ENCODE results near the gene PNKP. TPM values are rescaled to one million over a fixed set of nuclear protein-coding genes. Genes with fewer than 3 reads are reported as not detected.
A peak's percentile ranks its signal among the peaks of the same experiment; 100 is the strongest.

The PNKP gene
- total RNA-seq, 1 donor from 2014 or later = 25.2 TPM

DNA sequence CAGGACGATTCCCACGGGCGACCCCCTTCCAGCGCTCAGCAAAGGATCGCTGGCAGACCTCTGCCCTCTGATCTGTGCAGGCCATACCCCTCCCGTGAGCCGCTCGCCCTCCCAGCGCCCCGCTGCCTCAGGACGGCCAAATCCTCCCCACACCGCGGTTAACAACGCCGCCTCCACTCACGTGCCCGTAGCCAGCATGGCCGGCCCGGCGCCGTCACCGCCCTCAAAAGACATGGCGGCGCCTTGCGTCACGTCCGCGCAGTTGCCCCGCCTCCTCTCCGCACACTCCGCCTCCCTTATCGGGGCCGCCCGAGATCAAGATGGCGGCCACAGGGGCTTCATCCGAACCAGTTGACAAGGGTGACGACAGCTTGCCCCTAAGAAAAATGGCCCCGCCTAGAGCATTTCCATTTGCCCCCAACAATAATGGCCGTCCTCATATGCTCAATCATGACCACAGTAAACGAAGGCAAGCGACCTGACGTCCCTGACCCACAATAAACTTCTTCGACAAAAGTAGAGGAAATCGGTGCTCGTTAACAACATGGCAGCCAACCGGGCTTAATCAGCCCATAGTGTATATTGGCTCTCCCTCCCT is 9.1 kb upstream of the PNKP start:
- peak; percentile 99 for DNase-seq

GRCh38 chr19:49875857-49876421 is 8.6 kb upstream of the PNKP start:
- peak; percentile 57 for DNase-seq

DNA sequence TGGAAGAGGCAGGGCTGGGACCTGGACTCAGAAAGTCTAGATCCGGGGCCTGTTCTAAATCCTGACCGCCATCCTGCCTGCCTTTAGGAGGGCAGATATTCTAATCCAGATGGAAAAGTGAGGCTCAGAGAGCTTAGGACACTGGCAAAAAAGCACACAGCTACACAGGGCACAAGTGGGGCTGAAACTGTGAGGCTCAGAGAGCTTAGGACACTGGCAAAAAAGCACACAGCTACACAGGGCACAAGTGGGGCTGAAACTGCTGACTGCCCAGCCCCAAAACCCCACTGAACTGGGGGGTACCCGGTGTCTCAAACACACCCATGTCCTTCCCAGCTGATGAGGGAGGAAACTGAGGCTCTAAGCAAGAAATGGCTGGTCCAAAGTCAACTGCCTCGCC is 7.8 kb upstream of the PNKP start:
- DNase-seq = no peak

- DNase-seq = no peak
Observed at GRCh38 chr19:49874503-49875157, 7.3 kb upstream of the PNKP start.

DNA sequence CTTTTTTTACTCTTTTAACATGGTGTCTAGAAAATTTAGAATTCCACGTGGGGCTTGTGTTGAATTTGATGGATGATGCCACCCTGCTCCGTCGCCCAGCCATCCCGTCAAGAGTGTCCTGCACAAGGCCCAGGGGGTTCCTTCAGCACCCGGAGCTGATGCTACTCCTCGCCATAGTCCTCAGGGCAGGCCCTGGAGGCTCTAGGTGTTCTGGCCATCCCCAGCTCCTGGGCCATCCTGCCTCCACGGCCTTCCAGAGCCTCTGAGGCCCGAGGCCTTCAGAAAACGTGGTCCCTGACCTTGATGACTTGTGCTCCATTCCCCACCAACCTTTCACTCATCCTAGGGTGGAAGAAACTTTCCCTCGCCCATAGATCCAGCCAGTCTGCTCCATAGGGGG is 6.5 kb upstream of the PNKP start:
- no peak for DNase-seq

DNA sequence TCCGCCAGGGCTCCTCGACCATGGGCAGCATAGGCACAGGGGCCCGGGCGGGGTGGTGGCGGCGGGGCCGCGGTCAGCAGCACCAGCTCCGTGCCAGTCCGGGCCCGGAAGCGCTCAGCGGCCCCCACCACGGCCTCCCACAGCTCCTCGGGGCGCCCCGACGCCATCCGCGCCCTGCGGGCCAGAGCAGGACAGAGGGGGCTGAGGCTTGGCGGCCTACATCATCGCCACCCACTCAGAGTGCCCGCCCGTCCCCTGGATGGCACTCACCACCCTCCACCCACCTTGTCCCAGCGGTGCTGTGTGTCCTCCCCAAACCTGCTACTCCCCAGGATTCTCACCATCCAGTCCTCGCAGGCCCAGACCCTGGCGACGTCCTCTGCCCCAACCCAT is 5.7 kb upstream of the PNKP start:
- DNase-seq = no peak

- DNase-seq = no peak
Observed at GRCh38 chr19:49872245-49873128, 5.1 kb upstream of the PNKP start.

- no peak for DNase-seq
Observed at GRCh38 chr19:49871349-49871985, 4.1 kb upstream of the PNKP start.

GRCh38 chr19:49870309-49870901 is 3.0 kb upstream of the PNKP start:
- DNase-seq = no peak

- DNase-seq = peak; percentile 100
Observed at GRCh38 chr19:49869484-49870308, 2.3 kb upstream of the PNKP start.

GRCh38 chr19:49869009-49869483 is 1.7 kb upstream of the PNKP start:
- DNase-seq = no peak

GRCh38 chr19:49864890-49865289 is 2.5 kb downstream of the PNKP start:
- no peak for DNase-seq

DNA sequence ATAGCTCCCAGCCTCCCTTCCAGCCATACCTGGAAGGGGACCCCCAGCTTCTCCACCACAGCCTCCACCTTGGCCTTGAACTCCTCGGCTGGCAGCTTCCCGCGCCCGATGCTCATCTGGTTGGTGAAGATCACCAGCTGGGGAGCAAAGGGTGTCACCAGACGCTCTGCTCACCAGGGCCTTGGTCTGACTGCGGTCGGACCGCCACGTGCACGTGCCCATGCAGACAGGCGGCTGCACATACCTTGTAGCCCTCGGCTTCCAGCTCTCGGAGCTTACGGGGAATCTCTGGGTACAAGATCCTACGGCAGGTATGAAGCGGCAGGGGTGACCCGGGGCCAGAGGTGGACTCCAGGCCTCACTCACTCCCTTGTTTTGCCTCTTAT is 3.4 kb downstream of the PNKP start:
- no peak for DNase-seq

- no peak for DNase-seq
Observed at GRCh38 chr19:49863254-49863934, 4.0 kb downstream of the PNKP start.

DNA sequence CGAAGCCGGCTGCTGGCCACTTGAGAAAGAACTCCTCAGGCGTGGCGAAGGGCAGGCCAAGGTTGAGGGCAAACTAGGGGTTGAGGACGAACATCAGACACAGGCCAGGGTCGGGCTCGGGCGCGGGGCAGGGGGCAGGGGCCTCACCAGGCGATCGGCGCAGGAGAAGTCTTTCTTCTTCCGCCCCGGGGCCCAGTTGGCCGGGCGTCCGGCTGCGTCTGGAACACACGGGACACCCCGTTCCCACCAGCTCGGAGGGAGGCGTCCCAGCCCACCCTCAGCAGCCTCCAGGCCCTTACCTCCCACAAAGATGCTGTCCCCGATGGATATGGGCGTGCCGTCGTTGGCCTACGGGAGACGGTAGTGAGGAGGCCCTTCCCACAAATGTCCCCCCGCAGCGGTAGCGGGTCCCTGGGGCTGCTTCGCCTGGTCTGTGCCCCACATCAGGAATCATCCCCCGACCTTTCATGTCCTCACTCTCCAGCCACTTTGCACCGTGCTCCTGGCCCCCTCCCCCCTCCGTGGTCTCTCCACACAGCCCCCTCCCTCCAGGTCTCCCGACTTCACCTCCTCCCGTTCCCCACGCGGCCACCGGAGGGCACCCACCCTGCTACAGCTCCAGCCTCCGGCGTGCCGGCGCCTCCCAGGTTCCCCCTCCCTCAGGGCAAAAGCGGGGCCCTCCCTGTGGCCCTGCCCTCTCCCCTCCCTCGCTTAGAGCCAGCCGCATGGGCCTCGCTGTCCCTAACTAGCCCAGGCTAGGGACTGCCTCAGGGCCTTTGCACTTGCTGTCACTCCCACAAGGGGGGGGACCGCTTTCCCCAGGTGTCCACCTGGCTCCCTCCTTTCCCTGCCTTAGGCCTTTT is 4.8 kb downstream of the PNKP start:
- DNase-seq = no peak

DNA sequence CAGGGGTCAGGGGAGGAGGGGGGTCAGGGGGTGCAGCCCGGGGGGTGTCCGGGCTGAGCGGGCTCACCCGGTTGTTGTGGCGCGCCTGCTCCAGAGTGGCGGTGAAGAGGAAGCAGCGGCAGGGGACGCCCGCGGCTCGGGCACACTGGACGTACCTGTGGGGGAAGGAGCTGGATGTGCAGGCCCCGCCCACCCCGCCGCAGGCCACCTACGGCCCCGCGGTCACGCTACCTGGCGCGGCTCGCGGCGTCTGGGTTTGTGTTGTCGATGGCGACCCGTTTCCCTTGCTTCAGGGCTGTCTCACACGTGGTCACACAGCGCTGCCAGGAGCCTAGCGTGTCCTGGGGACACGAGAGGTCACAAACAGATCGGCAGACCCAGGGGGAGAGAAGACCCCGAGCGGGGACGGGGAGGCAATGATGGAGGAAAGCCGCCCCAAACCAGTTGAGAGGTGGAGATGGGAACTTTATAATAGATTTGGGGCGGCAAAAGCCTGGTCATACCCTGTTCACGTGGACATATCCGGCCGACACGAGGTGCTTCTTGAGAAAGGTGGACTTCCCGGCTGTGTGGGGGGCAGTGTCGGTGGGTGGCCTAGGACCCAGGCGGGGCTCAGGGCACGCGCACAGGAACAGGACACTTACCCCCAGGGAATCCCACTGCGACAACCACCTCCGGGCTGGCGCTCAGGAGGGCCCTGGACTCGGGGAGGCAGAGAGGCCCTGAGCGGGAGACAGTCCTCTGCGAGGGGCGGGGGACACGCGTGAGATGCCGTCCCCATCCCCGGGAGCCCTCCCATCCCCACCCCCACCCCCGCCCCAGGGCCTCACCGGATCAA is 5.6 kb downstream of the PNKP start:
- no peak for DNase-seq

DNA sequence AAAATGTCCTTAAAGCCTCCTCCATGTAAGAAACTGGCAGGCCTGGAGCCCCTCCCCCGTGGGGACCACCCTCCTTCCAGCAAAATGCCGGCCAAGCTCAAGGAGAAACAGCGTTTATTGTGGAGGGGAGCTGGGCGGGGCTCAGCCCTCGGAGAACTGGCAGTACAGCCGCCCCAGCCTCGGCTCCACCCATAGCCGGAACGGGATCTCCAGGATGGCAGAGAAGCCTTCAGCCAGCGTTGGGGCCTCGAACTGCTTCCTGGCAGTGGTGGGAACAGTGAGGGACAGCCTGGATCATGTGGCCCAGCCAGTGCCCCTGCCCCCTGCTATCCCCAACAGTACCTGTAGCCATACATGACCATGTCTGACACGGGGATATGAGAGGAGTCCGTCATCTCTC is 6.3 kb downstream of the PNKP start:
- no peak for DNase-seq

DNA sequence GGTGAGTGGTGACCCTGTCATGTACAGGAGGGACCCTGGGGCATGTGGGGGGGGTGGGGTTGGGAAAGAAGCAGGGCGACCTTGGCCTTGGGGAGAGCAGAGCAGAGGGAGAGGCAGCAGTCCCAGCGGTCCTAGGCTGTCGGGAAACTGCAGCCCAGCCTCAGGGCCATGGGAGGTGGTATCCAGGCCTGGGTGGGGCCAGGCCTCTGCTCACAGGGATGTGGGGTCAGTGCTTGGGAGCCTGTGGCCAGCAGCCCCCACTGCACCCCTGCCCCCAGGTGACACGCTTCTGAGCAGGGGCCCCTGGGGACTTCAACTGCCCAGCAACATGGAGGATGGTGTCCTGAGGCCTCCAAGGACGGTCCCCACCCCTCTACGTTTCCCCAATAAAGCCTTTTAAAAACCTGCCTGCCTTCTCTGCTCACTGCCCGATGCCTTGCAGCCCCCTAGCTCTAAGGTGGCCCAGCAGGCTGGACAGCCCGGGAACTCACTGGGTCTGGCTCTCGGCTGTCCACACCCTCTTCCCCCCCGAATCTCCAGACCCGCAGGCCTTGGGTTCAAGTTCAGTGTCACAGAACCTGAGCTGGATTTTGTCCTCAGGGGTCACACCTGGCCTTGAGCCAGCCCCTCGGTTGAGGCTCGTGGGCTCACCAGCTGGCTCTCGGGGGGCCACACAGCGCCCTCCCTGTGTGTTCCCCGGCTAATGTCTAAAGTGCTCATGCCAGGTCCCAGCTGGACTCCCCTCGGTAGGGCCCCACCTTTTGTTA is 6.9 kb downstream of the PNKP start:
- no peak for DNase-seq

All from skin of body (tissue), 2 donors.